Measurements from ENCODE around the gene CDC25C. TPM values are rescaled to one million over a fixed set of nuclear protein-coding genes. Genes with fewer than 3 reads are reported as not detected.
"Not testable (repeated sequence)": the region's sequence is repeated elsewhere in the genome, so short reads cannot be mapped to it uniquely, and the experiment has no call there.

Gene CDC25C
- total and polyA plus RNA-seq, 2 experiments from 2014 or later: 5.0 to 16.2 TPM

GRCh38 chr5:138338411-138339090 is 6.9 kb upstream of the CDC25C start:
- Histone ChIP-seq H3K4me3 (peak overlapping the region; percentile 79), H3K4me1 (ENCODE audit: low read depth) (peaks cover 20% of the 10 kb centered on the region), H3K27me3 (no peaks in the 10 kb centered on the region), H3K27ac (peak overlapping the region; percentile 100), H3K9me3 (ENCODE audit: low read depth) (no peaks in the 10 kb centered on the region), H3K36me3 (peaks cover 10% of the 10 kb centered on the region)
- DNase-seq (ENCODE audit: low read depth in 1 of 2, low spot score in 1 of 2): no peak
- TF ChIP-seq CTCF (IDR thresholded peaks at IDR 0.05; ENCODE audit: low read depth, low read length): no peak

- Histone ChIP-seq H3K4me1 (ENCODE audit: low read depth) (peaks cover 20% of the 10 kb centered on the region), H3K36me3 (peaks cover 6% of the 10 kb centered on the region), H3K9me3 (ENCODE audit: low read depth) (no peaks in the 10 kb centered on the region), H3K27ac (peak within 1 kb of the TSS; percentile 100), H3K27me3 (no peaks in the 10 kb centered on the region), H3K4me3 (peak within 1 kb of the TSS; percentile 79)
- peak; percentile 2 for TF ChIP-seq CTCF (IDR thresholded peaks at IDR 0.05; ENCODE audit: low read depth, low read length)
- DNase-seq (ENCODE audit: low read depth in 1 of 2, low spot score in 1 of 2): peak; percentile 96 to 97
Observed at GRCh38 chr5:138337685-138338410, 6.2 kb upstream of the CDC25C start, which contains the start of gene FAM53C. TSS of gene FAM53C (plus strand) at chr5:138338266. CDS start at chr5:138341336, 3,070 bp downstream.

- Histone ChIP-seq H3K9me3 (ENCODE audit: low read depth) (no peaks in the 10 kb centered on the region), H3K4me3 (peak overlapping the region; percentile 79), H3K36me3 (peaks cover 3% of the 10 kb centered on the region), H3K27me3 (no peaks in the 10 kb centered on the region), H3K4me1 (ENCODE audit: low read depth) (peaks cover 20% of the 10 kb centered on the region), H3K27ac (peak overlapping the region; percentile 100)
- peak in 1 of 2 donors; percentile 91 for DNase-seq (ENCODE audit: low read depth in 1 of 2, low spot score in 1 of 2)
- no peak for TF ChIP-seq CTCF (IDR thresholded peaks at IDR 0.05; ENCODE audit: low read depth, low read length)
Observed at GRCh38 chr5:138336952-138337684, 5.5 kb upstream of the CDC25C start.

- Histone ChIP-seq H3K9me3 (ENCODE audit: low read depth) (no peaks in the 10 kb centered on the region), H3K27me3 (no peaks in the 10 kb centered on the region), H3K4me1 (ENCODE audit: low read depth) (peaks cover 11% of the 10 kb centered on the region), H3K4me3 (no peak overlapping the region), H3K36me3 (no peaks in the 10 kb centered on the region), H3K27ac (no peak overlapping the region)
- DNase-seq (ENCODE audit: low read depth in 1 of 2, low spot score in 1 of 2): no peak
- TF ChIP-seq CTCF (IDR thresholded peaks at IDR 0.05; ENCODE audit: low read depth, low read length): no peak
Observed at GRCh38 chr5:138334867-138335447, 3.4 kb upstream of the CDC25C start.

- peak overlapping the region; percentile 53 for H3K4me3 ChIP-seq
- no peaks in the 10 kb centered on the region for H3K27me3 ChIP-seq
- H3K36me3 ChIP-seq: no peaks in the 10 kb centered on the region
- no peak for TF ChIP-seq CTCF (IDR thresholded peaks at IDR 0.05; ENCODE audit: low read depth, low read length)
- H3K4me1 ChIP-seq (ENCODE audit: low read depth): no peaks in the 10 kb centered on the region
- H3K27ac ChIP-seq: peak overlapping the region; percentile 69
- H3K9me3 ChIP-seq (ENCODE audit: low read depth): no peaks in the 10 kb centered on the region
- DNase-seq (ENCODE audit: low read depth in 1 of 2, low spot score in 1 of 2): no peak
Observed at GRCh38 chr5:138330813-138331448, 673 bp downstream of the CDC25C start.

GRCh38 chr5:138318211-138318610 is 13.4 kb downstream of the CDC25C start:
- not testable (repeated sequence) for H3K36me3 ChIP-seq; H3K4me3 ChIP-seq; H3K27ac ChIP-seq; DNase-seq (ENCODE audit: low read depth in 1 of 2, low spot score in 1 of 2); H3K9me3 ChIP-seq (ENCODE audit: low read depth); H3K27me3 ChIP-seq; H3K4me1 ChIP-seq (ENCODE audit: low read depth)
